Large intestine (tissue), 3 donors: Measurements from ENCODE around the gene TUNAR. TPM values are rescaled to one million over a fixed set of nuclear protein-coding genes. Genes with fewer than 3 reads are reported as not detected.

Experiments used
- DNase-seq, 2 donors: peaks; one replicate each; pipeline versions ENCODE4 v3.0.0 to v3.0.0-alpha.2; 2013
- H3K27ac ChIP-seq: one replicate; pipeline ENCODE4 v1.5.1; 2013; ENCODE audit warnings: low read length
- H3K27me3 ChIP-seq: 2 replicates; pipeline ENCODE4 v1.6.1; 2013; ENCODE audit warnings: low read length; ENCODE audit not compliant: control insufficient read depth, insufficient read depth
- H3K36me3 ChIP-seq: 2 replicates; pipeline ENCODE4 v1.6.1; 2013; ENCODE audit warnings: low read length; ENCODE audit not compliant: control insufficient read depth, insufficient read depth
- H3K4me1 ChIP-seq: one replicate; pipeline ENCODE4 v1.6.1; 2013; ENCODE audit warnings: low read length; ENCODE audit not compliant: control insufficient read depth, insufficient read depth
- H3K4me3 ChIP-seq: one replicate; pipeline ENCODE4 v1.5.1; 2013; ENCODE audit warnings: low read length
- H3K9me3 ChIP-seq: one replicate; pipeline ENCODE4 v1.6.1; 2013; ENCODE audit warnings: mild to moderate bottlenecking, low read depth, low read length, moderate library complexity; ENCODE audit not compliant: control insufficient read depth
- WGBS: methylation state at CpG from one replicate; pipeline ENCODE4 v1.1.5; 2013; ENCODE audit warnings: low lambda C conversion rate; ENCODE audit not compliant: insufficient coverage; 5-methylcytosine and 5-hydroxymethylcytosine counted together
- polyA plus RNA-seq: library from polyadenylated mRNA; unstranded; fragments of 120-200 nt; gene quantifications from one replicate; pipeline ENCODE4 v1.2.1, GENCODE V29; 2013

Gene TUNAR
- polyA plus RNA-seq, 1 donor, result 0.85 TPM

- H3K4me3 ChIP-seq, result no peak overlapping the region
- no peak overlapping the region for H3K27ac ChIP-seq
- 80% methylated on average over 1 of the region's 4 CpGs for WGBS
- no peaks in the 10 kb centered on the region for H3K36me3 ChIP-seq
- DNase-seq, result no peak
- no peaks in the 10 kb centered on the region for H3K27me3 ChIP-seq
- no peaks in the 10 kb centered on the region for H3K9me3 ChIP-seq
- H3K4me1 ChIP-seq, result no peaks in the 10 kb centered on the region
These were observed 30.0 kb downstream of the TUNAR start for GRCh38 chr14:95906591-95906990.

GRCh38 chr14:95910628-95911027, 34.0 kb downstream of the TUNAR start:
- Histone ChIP-seq H3K9me3 (no peaks in the 10 kb centered on the region), H3K27me3 (no peaks in the 10 kb centered on the region), H3K4me1 (no peaks in the 10 kb centered on the region), H3K27ac (no peak overlapping the region), H3K4me3 (no peak overlapping the region), H3K36me3 (no peaks in the 10 kb centered on the region)
- no CpG with 5 or more reads among the region's 4 CpGs for WGBS
- DNase-seq, result no peak

GRCh38 chr14:95911456-95911855, 34.8 kb downstream of the TUNAR start:
- Histone ChIP-seq H3K27me3 (no peaks in the 10 kb centered on the region), H3K4me1 (no peaks in the 10 kb centered on the region), H3K27ac (no peak overlapping the region), H3K9me3 (no peaks in the 10 kb centered on the region), H3K36me3 (no peaks in the 10 kb centered on the region), H3K4me3 (no peak overlapping the region)
- WGBS, result 100% methylated on average over 2 of the region's 7 CpGs
- DNase-seq, result no peak

- no peak overlapping the region for H3K4me3 ChIP-seq
- no peaks in the 10 kb centered on the region for H3K9me3 ChIP-seq
- DNase-seq, result no peak
- H3K27me3 ChIP-seq, result peaks cover 2% of the 10 kb centered on the region
- no peaks in the 10 kb centered on the region for H3K36me3 ChIP-seq
- no peaks in the 10 kb centered on the region for H3K4me1 ChIP-seq
- H3K27ac ChIP-seq, result no peak overlapping the region
- WGBS, result no CpG with 5 or more reads among the region's 7 CpGs
These were observed 38.7 kb downstream of the TUNAR start for GRCh38 chr14:95915330-95915729.

- no CpG with 5 or more reads among the region's 6 CpGs for WGBS
- no peaks in the 10 kb centered on the region for H3K9me3 ChIP-seq
- H3K27ac ChIP-seq, result no peak overlapping the region
- no peak overlapping the region for H3K4me3 ChIP-seq
- H3K4me1 ChIP-seq, result no peaks in the 10 kb centered on the region
- H3K36me3 ChIP-seq, result no peaks in the 10 kb centered on the region
- H3K27me3 ChIP-seq, result peaks cover 2% of the 10 kb centered on the region
- no peak for DNase-seq
These were observed 41.8 kb downstream of the TUNAR start for GRCh38 chr14:95918466-95918865.

GRCh38 chr14:95920769-95921438, 44.3 kb downstream of the TUNAR start:
- no peaks in the 10 kb centered on the region for H3K36me3 ChIP-seq
- no peaks in the 10 kb centered on the region for H3K4me1 ChIP-seq
- WGBS, result no CpG with 5 or more reads among the region's 11 CpGs
- H3K4me3 ChIP-seq, result no peak overlapping the region
- H3K27me3 ChIP-seq, result peaks cover 2% of the 10 kb centered on the region
- DNase-seq, result no peak
- no peak overlapping the region for H3K27ac ChIP-seq
- H3K9me3 ChIP-seq, result no peaks in the 10 kb centered on the region

GRCh38 chr14:95922080-95922479, 45.4 kb downstream of the TUNAR start:
- peaks cover 4% of the 10 kb centered on the region for H3K27me3 ChIP-seq
- WGBS, result no CpG with 5 or more reads among the region's 4 CpGs

GRCh38 chr14:95928751-95929150, 52.1 kb downstream of the TUNAR start:
- Histone ChIP-seq H3K27me3 (peaks cover 2% of the 10 kb centered on the region), H3K36me3 (no peaks in the 10 kb centered on the region), H3K4me3 (no peak overlapping the region), H3K9me3 (no peaks in the 10 kb centered on the region), H3K4me1 (no peaks in the 10 kb centered on the region), H3K27ac (no peak overlapping the region)
- no peak for DNase-seq
- WGBS, result no CpG with 5 or more reads among the region's 2 CpGs

More at GRCh38 chr14:95922080-95922479, 45.4 kb downstream of the TUNAR start:
- Histone ChIP-seq H3K9me3 (no peaks in the 10 kb centered on the region), H3K36me3 (no peaks in the 10 kb centered on the region), H3K4me3 (no peak overlapping the region), H3K27ac (no peak overlapping the region), H3K4me1 (no peaks in the 10 kb centered on the region)
- DNase-seq, result no peak

GRCh38 chr14:95931384-95931783, 54.8 kb downstream of the TUNAR start:
- H3K4me3 ChIP-seq, result no peak overlapping the region
- no peaks in the 10 kb centered on the region for H3K4me1 ChIP-seq
- no peaks in the 10 kb centered on the region for H3K27me3 ChIP-seq
- no peak for DNase-seq
- H3K36me3 ChIP-seq, result no peaks in the 10 kb centered on the region
- H3K27ac ChIP-seq, result no peak overlapping the region
- H3K9me3 ChIP-seq, result no peaks in the 10 kb centered on the region

GRCh38 chr14:95935228-95935822, 58.7 kb downstream of the TUNAR start:
- no peaks in the 10 kb centered on the region for H3K9me3 ChIP-seq
- no peak overlapping the region for H3K4me3 ChIP-seq
- DNase-seq, result no peak
- no peak overlapping the region for H3K27ac ChIP-seq
- H3K27me3 ChIP-seq, result no peaks in the 10 kb centered on the region
- H3K4me1 ChIP-seq, result no peaks in the 10 kb centered on the region
- 20% methylated on average over 1 of the region's 2 CpGs for WGBS
- H3K36me3 ChIP-seq, result no peaks in the 10 kb centered on the region

- H3K9me3 ChIP-seq, result no peaks in the 10 kb centered on the region
- no peaks in the 10 kb centered on the region for H3K36me3 ChIP-seq
- no peaks in the 10 kb centered on the region for H3K4me1 ChIP-seq
- no peak overlapping the region for H3K27ac ChIP-seq
- H3K27me3 ChIP-seq, result no peaks in the 10 kb centered on the region
- no CpG with 5 or more reads among the region's 2 CpGs for whole genome bisulfite sequencing
- no peak for DNase-seq
- H3K4me3 ChIP-seq, result no peak overlapping the region
These were observed 59.4 kb downstream of the TUNAR start for GRCh38 chr14:95936041-95936440.
